Panc1 (cell line): ENCODE measurements around the gene STAG2.
"Not testable (repeated sequence)": the region's sequence is repeated elsewhere in the genome, so short reads cannot be mapped to it uniquely, and the experiment has no call there.

ENCODE experiments used
- POLR2AphosphoS5 ChIP-seq: IDR thresholded peaks from 2 replicates; pipeline ENCODE4 v1.6.1; 2012; ENCODE audit warnings: mild to moderate bottlenecking, low read depth, low read length, moderate library complexity
- TCF7L2 ChIP-seq: IDR thresholded peaks from 2 replicates; pipeline ENCODE4 v1.6.1; 2011; ENCODE audit warnings: mild to moderate bottlenecking, low read depth, low read length, inconsistent platforms
- TF ChIP-seq, protein P1 (sequence below): fragments of 450-650 bp; IDR thresholded peaks from 2 replicates; pipeline ENCODE4 v1.5.1; 2017; ENCODE audit warnings: mild to moderate bottlenecking

- TF ChIP-seq, protein P1, sequence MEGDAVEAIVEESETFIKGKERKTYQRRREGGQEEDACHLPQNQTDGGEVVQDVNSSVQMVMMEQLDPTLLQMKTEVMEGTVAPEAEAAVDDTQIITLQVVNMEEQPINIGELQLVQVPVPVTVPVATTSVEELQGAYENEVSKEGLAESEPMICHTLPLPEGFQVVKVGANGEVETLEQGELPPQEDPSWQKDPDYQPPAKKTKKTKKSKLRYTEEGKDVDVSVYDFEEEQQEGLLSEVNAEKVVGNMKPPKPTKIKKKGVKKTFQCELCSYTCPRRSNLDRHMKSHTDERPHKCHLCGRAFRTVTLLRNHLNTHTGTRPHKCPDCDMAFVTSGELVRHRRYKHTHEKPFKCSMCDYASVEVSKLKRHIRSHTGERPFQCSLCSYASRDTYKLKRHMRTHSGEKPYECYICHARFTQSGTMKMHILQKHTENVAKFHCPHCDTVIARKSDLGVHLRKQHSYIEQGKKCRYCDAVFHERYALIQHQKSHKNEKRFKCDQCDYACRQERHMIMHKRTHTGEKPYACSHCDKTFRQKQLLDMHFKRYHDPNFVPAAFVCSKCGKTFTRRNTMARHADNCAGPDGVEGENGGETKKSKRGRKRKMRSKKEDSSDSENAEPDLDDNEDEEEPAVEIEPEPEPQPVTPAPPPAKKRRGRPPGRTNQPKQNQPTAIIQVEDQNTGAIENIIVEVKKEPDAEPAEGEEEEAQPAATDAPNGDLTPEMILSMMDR, result not testable (repeated sequence)
- TF ChIP-seq POLR2AphosphoS5, TCF7L2: not testable (repeated sequence)
Measured at GRCh38 chrX:124084417-124084816, 122.9 kb downstream of the STAG2 start.
